ENCODE results near the gene RNF26.

DNA sequence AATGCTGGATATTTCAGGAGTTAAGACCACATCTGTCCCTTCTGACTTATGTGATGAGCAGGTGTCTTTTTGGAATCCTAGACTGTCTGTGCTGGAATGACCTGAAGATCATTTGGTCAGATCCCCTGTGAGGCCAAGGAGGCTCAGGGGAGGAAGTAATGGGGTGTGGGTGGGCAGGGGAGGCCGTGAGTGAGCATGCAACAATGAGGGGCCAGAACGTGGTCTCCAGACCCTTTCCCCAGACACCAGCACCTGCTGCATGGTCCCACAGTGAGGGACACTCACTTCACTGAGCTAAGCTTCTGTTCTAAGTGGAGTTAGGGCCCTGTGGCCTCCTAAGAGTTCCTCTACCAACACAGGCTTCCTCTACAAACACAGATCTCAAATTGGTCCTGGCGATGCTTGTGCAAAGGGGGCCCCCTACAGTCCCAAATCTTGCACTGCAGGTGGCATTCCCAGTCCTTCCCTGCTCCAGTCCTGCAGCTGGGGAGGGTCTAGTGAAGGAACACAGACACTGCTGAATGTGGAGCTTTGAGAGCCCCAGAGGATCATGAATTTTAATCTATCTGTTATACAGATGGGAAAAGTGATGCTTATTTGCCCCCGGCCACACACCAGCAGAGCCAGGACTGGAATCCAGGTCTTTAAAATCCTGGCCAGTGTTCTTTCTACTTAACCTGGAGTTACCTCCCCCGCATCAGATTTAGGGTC is 39.7 kb downstream of the RNF26 start:
- TF ChIP-seq, protein P1, sequence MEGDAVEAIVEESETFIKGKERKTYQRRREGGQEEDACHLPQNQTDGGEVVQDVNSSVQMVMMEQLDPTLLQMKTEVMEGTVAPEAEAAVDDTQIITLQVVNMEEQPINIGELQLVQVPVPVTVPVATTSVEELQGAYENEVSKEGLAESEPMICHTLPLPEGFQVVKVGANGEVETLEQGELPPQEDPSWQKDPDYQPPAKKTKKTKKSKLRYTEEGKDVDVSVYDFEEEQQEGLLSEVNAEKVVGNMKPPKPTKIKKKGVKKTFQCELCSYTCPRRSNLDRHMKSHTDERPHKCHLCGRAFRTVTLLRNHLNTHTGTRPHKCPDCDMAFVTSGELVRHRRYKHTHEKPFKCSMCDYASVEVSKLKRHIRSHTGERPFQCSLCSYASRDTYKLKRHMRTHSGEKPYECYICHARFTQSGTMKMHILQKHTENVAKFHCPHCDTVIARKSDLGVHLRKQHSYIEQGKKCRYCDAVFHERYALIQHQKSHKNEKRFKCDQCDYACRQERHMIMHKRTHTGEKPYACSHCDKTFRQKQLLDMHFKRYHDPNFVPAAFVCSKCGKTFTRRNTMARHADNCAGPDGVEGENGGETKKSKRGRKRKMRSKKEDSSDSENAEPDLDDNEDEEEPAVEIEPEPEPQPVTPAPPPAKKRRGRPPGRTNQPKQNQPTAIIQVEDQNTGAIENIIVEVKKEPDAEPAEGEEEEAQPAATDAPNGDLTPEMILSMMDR (IDR thresholded peaks at IDR 0.05) = peak; percentile 69 to 84 (median 82)
- no peak for TF ChIP-seq POLR2A (IDR thresholded peaks at IDR 0.05)
